Measurements from ENCODE around the gene ACIN1.

ACIN1 gene

DNA sequence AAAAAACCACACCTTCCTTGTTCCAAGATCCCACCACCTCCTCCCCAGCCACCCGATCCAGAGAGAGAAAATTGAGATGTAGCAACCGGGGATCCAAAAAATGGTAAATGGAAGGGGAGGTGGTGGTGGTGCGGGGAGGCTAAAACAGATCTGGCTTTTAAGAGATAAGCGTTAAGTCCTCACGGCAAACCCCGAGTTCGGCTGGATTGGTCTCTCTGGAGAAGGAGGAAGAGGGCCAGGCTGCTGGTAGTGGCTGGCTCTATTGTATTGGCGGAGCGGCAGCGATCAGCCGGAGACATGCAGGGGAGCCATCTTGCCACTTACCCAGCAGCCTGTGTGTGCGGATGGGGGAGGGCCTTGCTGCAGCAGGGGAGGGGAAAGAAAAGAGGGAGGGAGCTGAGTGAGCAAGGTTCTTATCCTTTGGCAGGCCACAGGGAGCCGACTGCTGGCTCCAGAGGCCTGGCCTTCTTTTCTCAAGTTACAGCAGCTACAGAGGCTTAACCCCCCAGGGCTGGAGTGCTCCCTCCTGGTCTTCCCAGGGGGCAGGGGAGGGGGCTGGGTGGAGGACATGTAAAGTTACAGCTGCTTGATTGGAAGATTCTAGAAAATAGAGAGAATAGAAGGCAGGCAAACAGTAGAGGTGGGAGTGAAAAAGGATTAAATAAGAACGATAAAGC, 23.6 kb downstream of the ACIN1 start:
- intact Hi-C loops (cut with micrococcal nuclease), result no loop called here
- Mint-ChIP-seq H3K4me3 (peak overlapping the region; percentile 85), H3K9me3 (no peaks in the 10 kb centered on the region), H3K27ac (peak overlapping the region; percentile 87), H3K4me1 (ENCODE audit: low read depth) (peaks cover 65% of the 10 kb centered on the region), H3K36me3 (ENCODE audit: low read depth) (peaks cover 100% of the 10 kb centered on the region), H3K27me3 (no peaks in the 10 kb centered on the region)

DNA sequence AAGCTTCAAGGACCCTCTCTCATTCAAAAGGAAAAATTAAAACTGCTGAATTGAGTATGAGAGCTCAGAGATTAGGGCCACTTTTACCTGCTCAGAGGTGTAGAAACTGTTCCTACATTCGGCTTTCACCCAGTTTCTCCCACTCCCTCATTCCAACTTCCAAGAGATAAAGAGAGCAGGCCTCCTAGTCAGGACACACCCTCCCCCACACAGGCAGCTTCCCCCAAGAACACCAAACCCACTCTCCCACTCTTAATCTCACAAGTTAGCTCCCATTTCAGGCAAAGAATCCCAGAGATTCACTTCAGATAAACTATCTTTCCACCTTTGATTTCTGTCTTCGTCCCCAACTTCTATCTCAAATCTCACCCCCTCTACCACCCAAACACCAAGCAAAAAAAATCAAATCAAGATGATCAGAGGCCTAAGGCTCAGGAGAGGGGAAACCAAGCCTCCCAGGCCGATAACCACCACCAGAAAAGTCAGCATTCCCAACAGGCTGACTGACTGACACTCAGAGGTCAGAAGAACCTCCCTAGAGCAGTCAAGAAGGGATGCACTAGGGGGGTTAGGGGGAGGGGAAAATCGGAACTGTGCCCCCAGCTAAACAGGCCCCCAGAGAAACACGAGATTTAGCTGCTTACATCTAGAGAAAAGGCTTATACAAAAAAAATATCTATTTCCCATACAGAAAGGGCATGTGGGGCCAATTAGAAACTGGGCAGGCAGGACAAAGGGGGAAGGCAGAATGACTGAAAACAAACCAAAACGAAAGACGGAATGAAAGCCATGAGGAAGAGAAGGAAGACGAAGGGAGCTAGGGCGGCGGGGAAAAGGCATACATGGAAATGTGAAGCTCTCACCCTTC, 24.4 kb downstream of the ACIN1 start:
- Mint-ChIP-seq H3K4me1 (ENCODE audit: low read depth) (peaks cover 64% of the 10 kb centered on the region), H3K36me3 (ENCODE audit: low read depth) (peaks cover 100% of the 10 kb centered on the region)
- intact Hi-C loops (cut with micrococcal nuclease), result no loop called here

GRCh38 chr14:23069413-23069806, 25.5 kb downstream of the ACIN1 start:
- peaks cover 100% of the 10 kb centered on the region for H3K36me3 Mint-ChIP-seq (ENCODE audit: low read depth)
- no peaks in the 10 kb centered on the region for H3K9me3 Mint-ChIP-seq
- H3K27me3 Mint-ChIP-seq, result no peaks in the 10 kb centered on the region
- H3K4me1 Mint-ChIP-seq (ENCODE audit: low read depth), result peaks cover 58% of the 10 kb centered on the region
- H3K27ac Mint-ChIP-seq, result peak overlapping the region; percentile 67
- intact Hi-C loops (cut with micrococcal nuclease), result loop anchor here (1.0 kb wide), 1 partner anchor 40 kb away; no protein-coding TSS in a partner anchor
- no peak overlapping the region for H3K4me3 Mint-ChIP-seq

More for the DNA sequence above, 24.4 kb downstream of the ACIN1 start:
- peak overlapping the region; percentile 87 for H3K27ac Mint-ChIP-seq
- no peaks in the 10 kb centered on the region for H3K27me3 Mint-ChIP-seq
- no peaks in the 10 kb centered on the region for H3K9me3 Mint-ChIP-seq
- peak overlapping the region; percentile 85 for H3K4me3 Mint-ChIP-seq

- Mint-ChIP-seq H3K27ac (peak overlapping the region; percentile 67), H3K9me3 (no peaks in the 10 kb centered on the region), H3K4me1 (ENCODE audit: low read depth) (peaks cover 57% of the 10 kb centered on the region), H3K4me3 (no peak overlapping the region), H3K36me3 (ENCODE audit: low read depth) (peaks cover 100% of the 10 kb centered on the region), H3K27me3 (no peaks in the 10 kb centered on the region)
- intact Hi-C loops (cut with micrococcal nuclease), result loop anchor here (1.0 kb wide), 1 partner anchor 40 kb away; no protein-coding TSS in a partner anchor
Observed at GRCh38 chr14:23068789-23069412, 26.0 kb downstream of the ACIN1 start.

DNA sequence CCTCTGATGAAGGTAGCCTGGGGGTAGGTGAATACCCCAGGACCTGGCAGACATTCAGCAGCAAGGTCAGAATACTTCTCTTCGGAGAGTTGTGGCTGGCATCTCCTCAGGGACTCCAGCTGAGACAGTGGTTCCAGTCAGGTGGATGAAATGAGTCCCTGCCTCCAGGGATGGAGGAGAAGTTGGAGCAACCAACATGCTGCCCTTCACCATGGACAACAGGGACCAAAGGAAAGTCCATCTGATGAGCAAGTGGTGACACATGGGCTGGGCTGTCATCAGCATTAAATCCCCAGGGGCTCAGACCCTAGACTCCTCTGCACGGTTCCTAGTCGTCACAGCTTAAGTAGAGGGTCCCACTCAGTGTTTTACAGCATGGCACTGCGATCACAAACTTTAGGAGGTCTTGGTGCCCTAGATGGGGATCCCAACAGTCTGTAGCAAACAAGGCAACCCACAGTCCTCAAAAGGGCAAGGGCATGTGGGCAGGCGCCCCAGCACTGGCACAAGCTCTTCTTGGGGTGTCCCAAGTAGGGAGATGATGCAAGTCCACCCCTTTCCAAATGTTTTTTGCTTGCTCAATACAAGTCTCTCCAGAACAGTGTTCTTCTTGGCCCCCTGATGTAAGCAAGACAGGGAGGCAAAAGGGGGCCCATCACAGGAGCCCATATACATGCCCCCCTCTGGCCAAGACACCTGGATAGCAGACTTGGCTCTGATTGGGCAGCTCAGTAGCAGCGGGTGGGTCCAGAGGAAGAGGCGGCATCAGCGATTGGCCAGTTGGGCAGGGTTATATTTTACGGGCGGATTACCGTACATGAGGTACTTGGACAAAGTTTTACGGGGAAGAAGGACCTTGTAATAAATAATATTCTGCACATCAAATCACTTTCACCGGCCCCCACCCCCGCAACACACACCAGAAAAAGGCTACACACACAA, 26.8 kb downstream of the ACIN1 start:
- Mint-ChIP-seq H3K27ac (no peak overlapping the region), H3K4me1 (ENCODE audit: low read depth) (peaks cover 58% of the 10 kb centered on the region), H3K9me3 (no peaks in the 10 kb centered on the region), H3K36me3 (ENCODE audit: low read depth) (peaks cover 100% of the 10 kb centered on the region), H3K27me3 (no peaks in the 10 kb centered on the region), H3K4me3 (no peak overlapping the region)
- intact Hi-C loops (cut with micrococcal nuclease), result no loop called here

GRCh38 chr14:23066855-23067744, 27.8 kb downstream of the ACIN1 start:
- intact Hi-C loops (cut with micrococcal nuclease), result no loop called here

GRCh38 chr14:23066368-23066767, 28.6 kb downstream of the ACIN1 start:
- peaks cover 41% of the 10 kb centered on the region for H3K4me1 Mint-ChIP-seq (ENCODE audit: low read depth)
- H3K4me3 Mint-ChIP-seq, result no peak overlapping the region
- H3K27me3 Mint-ChIP-seq, result no peaks in the 10 kb centered on the region
- intact Hi-C loops (cut with micrococcal nuclease), result no loop called here
- H3K9me3 Mint-ChIP-seq, result no peaks in the 10 kb centered on the region
- H3K36me3 Mint-ChIP-seq (ENCODE audit: low read depth), result peaks cover 100% of the 10 kb centered on the region
- no peak overlapping the region for H3K27ac Mint-ChIP-seq

More at GRCh38 chr14:23066855-23067744, 27.8 kb downstream of the ACIN1 start:
- H3K27me3 Mint-ChIP-seq, result no peaks in the 10 kb centered on the region
- H3K27ac Mint-ChIP-seq, result no peak overlapping the region
- H3K36me3 Mint-ChIP-seq (ENCODE audit: low read depth), result peaks cover 100% of the 10 kb centered on the region
- peaks cover 49% of the 10 kb centered on the region for H3K4me1 Mint-ChIP-seq (ENCODE audit: low read depth)
- no peaks in the 10 kb centered on the region for H3K9me3 Mint-ChIP-seq
- no peak overlapping the region for H3K4me3 Mint-ChIP-seq

- H3K4me1 Mint-ChIP-seq (ENCODE audit: low read depth), result peaks cover 20% of the 10 kb centered on the region
- H3K4me3 Mint-ChIP-seq, result no peak overlapping the region
- no peaks in the 10 kb centered on the region for H3K9me3 Mint-ChIP-seq
- H3K27ac Mint-ChIP-seq, result no peak overlapping the region
- intact Hi-C loops (cut with micrococcal nuclease), result no loop called here
- no peaks in the 10 kb centered on the region for H3K27me3 Mint-ChIP-seq
- peaks cover 100% of the 10 kb centered on the region for H3K36me3 Mint-ChIP-seq (ENCODE audit: low read depth)
Observed at GRCh38 chr14:23063601-23064000, 31.3 kb downstream of the ACIN1 start.

DNA sequence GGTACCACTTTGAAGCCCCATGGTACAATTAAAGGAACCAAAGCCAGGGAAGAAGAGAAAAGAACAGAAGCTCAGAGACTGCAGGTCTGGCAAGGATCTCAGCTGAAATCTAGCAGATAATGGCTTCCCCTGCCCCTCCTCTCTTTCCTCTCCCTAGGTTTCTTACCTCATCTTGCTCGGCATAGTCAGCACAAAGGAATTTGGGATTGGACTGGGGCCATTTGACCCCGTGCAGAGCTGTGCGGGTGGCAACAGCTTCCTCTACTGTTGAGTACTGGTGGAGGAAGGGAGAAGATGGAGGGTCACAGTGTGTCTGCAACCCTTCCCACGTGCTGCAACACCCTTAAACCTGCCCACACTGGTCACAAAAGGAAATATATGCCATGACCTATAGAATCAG, 32.9 kb downstream of the ACIN1 start:
- Mint-ChIP-seq H3K27me3 (peaks cover 3% of the 10 kb centered on the region), H3K27ac (no peak overlapping the region), H3K4me1 (ENCODE audit: low read depth) (peaks cover 25% of the 10 kb centered on the region), H3K36me3 (ENCODE audit: low read depth) (peaks cover 90% of the 10 kb centered on the region), H3K9me3 (no peaks in the 10 kb centered on the region), H3K4me3 (no peak overlapping the region)
- intact Hi-C loops (cut with micrococcal nuclease), result no loop called here

DNA sequence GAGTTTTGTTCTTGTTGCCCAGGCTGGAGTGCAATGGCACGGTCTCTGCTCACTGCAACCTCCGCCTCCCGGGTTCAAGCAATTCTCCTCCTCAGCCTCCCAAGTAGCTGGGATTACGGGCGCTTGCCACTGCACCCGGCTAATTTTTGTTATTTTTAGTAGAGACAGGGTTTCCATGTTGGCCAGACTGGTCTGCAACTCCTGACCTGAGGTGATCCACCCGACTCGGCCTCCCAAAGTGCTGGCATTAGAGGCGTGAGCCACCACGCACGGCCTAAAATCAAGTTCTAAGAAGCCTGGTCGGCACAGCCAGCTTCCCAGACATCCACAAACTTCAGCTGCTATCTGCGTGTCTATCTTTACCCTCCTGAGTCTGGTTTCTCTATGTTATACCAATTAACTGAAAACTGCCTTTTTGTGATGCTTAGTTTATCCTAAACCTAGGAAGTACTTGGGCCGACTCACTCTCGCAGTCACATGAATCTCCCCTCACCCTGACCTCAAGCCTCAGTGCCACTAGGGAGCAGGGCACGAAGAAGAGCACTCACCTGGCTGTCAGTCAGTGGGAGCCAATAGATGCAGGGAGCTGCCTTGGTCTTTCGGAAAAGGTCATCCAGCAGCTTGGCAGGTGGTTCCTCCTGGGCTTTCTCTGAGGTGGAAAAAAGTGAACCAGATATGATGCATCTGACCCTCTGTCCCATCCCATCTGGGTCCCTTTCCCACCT, 34.2 kb downstream of the ACIN1 start:
- H3K27me3 Mint-ChIP-seq, result peaks cover 14% of the 10 kb centered on the region
- no peak overlapping the region for H3K4me3 Mint-ChIP-seq
- H3K36me3 Mint-ChIP-seq (ENCODE audit: low read depth), result peaks cover 76% of the 10 kb centered on the region
- no peak overlapping the region for H3K27ac Mint-ChIP-seq
- H3K4me1 Mint-ChIP-seq (ENCODE audit: low read depth), result peaks cover 34% of the 10 kb centered on the region
- intact Hi-C loops (cut with micrococcal nuclease), result no loop called here
- H3K9me3 Mint-ChIP-seq, result no peaks in the 10 kb centered on the region

DNA sequence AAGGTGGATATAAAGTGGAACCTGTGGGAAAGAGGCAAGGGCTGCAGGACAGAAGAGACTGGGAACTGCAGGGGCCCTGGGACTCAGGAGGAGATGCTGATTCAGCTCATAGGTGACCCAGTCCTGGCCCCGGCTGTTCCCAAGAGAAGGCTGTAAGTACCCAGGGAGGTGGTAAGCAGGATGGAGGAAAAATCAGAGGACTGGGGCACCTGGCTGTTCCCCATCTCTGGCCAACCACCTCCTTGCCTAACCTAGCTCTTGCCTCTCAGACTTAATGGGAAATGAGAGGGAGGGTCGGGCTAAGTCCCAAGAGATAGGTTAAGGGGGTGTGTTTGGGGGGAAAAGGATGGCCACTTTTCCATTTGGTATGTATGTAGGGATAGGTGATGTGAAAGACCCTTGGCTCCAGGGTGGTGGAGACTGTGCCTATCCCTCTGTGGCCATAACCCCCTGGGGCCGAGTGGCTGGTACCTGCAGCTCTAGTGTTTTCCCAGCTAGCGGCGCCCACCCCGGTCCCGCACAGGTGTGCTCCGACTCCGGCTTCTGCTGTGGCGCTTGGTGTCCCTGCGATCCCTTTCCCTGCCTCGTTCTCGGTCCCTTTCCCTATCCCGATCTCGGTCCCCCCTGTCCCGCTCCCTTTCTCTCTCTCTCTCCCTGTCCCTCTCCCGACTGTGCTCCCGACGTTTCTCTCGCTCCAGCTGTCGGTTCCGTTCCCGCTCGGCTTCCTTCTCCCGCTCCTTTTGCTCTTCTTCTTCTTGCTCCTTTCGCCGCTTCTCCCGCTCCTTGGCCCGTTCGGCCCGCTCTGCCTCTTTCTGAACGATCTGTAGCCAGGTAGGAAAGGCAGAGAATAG, 36.1 kb downstream of the ACIN1 start:
- H3K9me3 Mint-ChIP-seq, result no peaks in the 10 kb centered on the region
- H3K36me3 Mint-ChIP-seq (ENCODE audit: low read depth), result peaks cover 58% of the 10 kb centered on the region
- H3K4me3 Mint-ChIP-seq, result no peak overlapping the region
- intact Hi-C loops (cut with micrococcal nuclease), result loop anchor here (1.0 kb wide), 1 partner anchor 73 kb away; no protein-coding TSS in a partner anchor
- peaks cover 20% of the 10 kb centered on the region for H3K27me3 Mint-ChIP-seq
- no peak overlapping the region for H3K27ac Mint-ChIP-seq
- peaks cover 30% of the 10 kb centered on the region for H3K4me1 Mint-ChIP-seq (ENCODE audit: low read depth)

Data from dendritic cell treated with granulocyte-macrophage colony-stimulating factor and Interleukin-4, amounts not matched to agents 40 ng/mL and 50 ng/mL, for 4 days (primary cell).